Caco-2 (cell line): ENCODE data around the gene BMPR1B. TPM values are rescaled to one million over a fixed set of nuclear protein-coding genes. Genes with fewer than 3 reads are reported as not detected.

Experiments used
- BruUV-seq: library from RNA; stranded (reverse); fragments of 400-500 nt; replicated peaks from 2 replicates; lab custom pipeline; 2021; lab: Mats Ljungman, UMichigan
- CTCF ChIA-PET: fragments of 300-600 bp; sonication (Branson Sonifier 250); formaldehyde crosslinking; loops from one replicate; lab custom pipeline; 2022; ENCODE audit warnings: antibody characterized with exemption; lab: Charles Lee
- POLR2A ChIA-PET: fragments of 300-600 bp; sonication (Branson Sonifier 250); formaldehyde crosslinking; loops from one replicate; lab custom pipeline; 2022; ENCODE audit warnings: antibody characterized with exemption; lab: Charles Lee
- DNase-seq, 2 experiments: peaks; one replicate each; pipeline versions ENCODE4 v3.0.0 to v3.0.0-alpha.2; 2020 to 2022
- H3K27me3 ChIP-seq: replicated peaks from 2 replicates; pipeline ENCODE4 v1.6.0; 2011; ENCODE audit warnings: low read length; ENCODE audit not compliant: control insufficient read depth, insufficient read depth
- H3K36me3 ChIP-seq: 2 replicates; pipeline ENCODE4 v1.5.1; 2011; ENCODE audit warnings: low read length; ENCODE audit not compliant: control insufficient read depth, insufficient read depth
- H3K4me1 ChIP-seq: fragments of 250-450 bp; sonication (Bioruptor Pico); 2 replicates; pipeline ENCODE4 v1.5.1; 2020; ENCODE audit warnings: mild to moderate bottlenecking
- H3K4me3 ChIP-seq: 2 replicates; pipeline ENCODE4 v1.5.1; 2011; ENCODE audit warnings: low read depth, mild to moderate bottlenecking, control low read depth, low read length
- H3K9me3 ChIP-seq: fragments of 250-450 bp; sonication (Bioruptor Pico); 2 replicates; pipeline ENCODE4 v1.5.1; 2020; ENCODE audit warnings: mild to moderate bottlenecking, moderate library complexity
- H3K27ac Mint-ChIP-seq: one replicate; pipeline ENCODE4 v1.8.0; 2022; ENCODE audit warnings: mixed read lengths; ENCODE audit not compliant: unreplicated experiment
- H3K27me3 Mint-ChIP-seq: one replicate; pipeline ENCODE4 v1.8.0; 2022; ENCODE audit warnings: mixed read lengths; ENCODE audit not compliant: insufficient read depth, unreplicated experiment
- H3K36me3 Mint-ChIP-seq: one replicate; pipeline ENCODE4 v1.8.0; 2022; ENCODE audit warnings: mild to moderate bottlenecking, mixed read lengths; ENCODE audit not compliant: insufficient read depth, unreplicated experiment
- H3K4me1 Mint-ChIP-seq: one replicate; pipeline ENCODE4 v1.8.0; 2022; ENCODE audit warnings: low read depth, mixed read lengths; ENCODE audit not compliant: unreplicated experiment
- H3K4me3 Mint-ChIP-seq: one replicate; pipeline ENCODE4 v1.8.0; 2022; ENCODE audit warnings: mild to moderate bottlenecking, moderate library complexity, mixed read lengths; ENCODE audit not compliant: unreplicated experiment
- H3K9me3 Mint-ChIP-seq: one replicate; pipeline ENCODE4 v1.8.0; 2022; ENCODE audit warnings: mixed read lengths; ENCODE audit not compliant: unreplicated experiment
- intact Hi-C: fragments of 100-400 bp; cut with micrococcal nuclease; formaldehyde crosslinking; loops from one replicate; pipeline ENCODE4 v1.10.0; 2022; ENCODE audit not compliant: unreplicated experiment
- total RNA-seq: library from RNA; stranded (reverse); gene quantifications from 2 replicates; pipeline ENCODE4 v1.2.3, GENCODE V29; 2022
- TF ChIP-seq, protein P1 (sequence below), 2 experiments: fragments of 200-600 bp in 1 of 2; IDR thresholded peaks; 1 replicate in 1 of 2; 2 replicates in 1 of 2; pipeline versions ENCODE4 v1.5.1 to v1.8.0; 2011 to 2022; ENCODE audit warnings: antibody characterized with exemption in 1 of 2, control low read depth in 1 of 2, inconsistent platforms in 1 of 2, low read depth in 1 of 2, low read length in 1 of 2, mild to moderate bottlenecking in 1 of 2, moderate library complexity in 1 of 2; ENCODE audit not compliant: insufficient read depth in 1 of 2, severe bottlenecking in 1 of 2, unreplicated experiment in 1 of 2

The BMPR1B gene
- total RNA-seq, 1 experiment from 2014 or later = 8.7 TPM

DNA sequence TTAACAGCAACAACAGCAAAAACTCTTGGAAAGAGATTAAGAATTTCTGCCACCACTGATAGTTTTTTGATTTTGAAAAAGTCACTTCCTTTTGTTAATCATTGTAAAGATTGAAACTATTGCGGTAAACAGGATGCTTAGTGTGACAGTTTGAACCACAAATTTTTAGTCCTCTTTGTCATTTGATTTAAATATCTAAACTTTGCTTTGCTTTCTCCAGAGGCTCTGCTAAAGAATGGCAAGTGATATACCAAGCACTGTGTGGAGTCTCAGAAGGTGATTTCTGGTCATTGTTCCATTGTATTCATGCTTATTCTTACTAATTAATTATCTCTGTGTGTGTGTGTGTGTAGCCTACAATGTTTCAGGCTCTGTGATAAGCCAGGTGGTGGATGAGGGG lies 155.6 kb downstream of the BMPR1B start:
- Histone ChIP-seq H3K36me3 (no peaks in the 10 kb centered on the region), H3K9me3 (0 out of 2 replicates have a peak, but pooled peaks cover 4% of the 10 kb centered on the region), H3K4me3 (no peak overlapping the region), H3K27me3 (no peaks in the 10 kb centered on the region), H3K4me1 (no peaks in the 10 kb centered on the region)
- no peaks in the 10 kb centered on the region for H3K27me3 Mint-ChIP-seq
- no peaks in the 10 kb centered on the region for H3K36me3 Mint-ChIP-seq
- TF ChIP-seq, protein P1, sequence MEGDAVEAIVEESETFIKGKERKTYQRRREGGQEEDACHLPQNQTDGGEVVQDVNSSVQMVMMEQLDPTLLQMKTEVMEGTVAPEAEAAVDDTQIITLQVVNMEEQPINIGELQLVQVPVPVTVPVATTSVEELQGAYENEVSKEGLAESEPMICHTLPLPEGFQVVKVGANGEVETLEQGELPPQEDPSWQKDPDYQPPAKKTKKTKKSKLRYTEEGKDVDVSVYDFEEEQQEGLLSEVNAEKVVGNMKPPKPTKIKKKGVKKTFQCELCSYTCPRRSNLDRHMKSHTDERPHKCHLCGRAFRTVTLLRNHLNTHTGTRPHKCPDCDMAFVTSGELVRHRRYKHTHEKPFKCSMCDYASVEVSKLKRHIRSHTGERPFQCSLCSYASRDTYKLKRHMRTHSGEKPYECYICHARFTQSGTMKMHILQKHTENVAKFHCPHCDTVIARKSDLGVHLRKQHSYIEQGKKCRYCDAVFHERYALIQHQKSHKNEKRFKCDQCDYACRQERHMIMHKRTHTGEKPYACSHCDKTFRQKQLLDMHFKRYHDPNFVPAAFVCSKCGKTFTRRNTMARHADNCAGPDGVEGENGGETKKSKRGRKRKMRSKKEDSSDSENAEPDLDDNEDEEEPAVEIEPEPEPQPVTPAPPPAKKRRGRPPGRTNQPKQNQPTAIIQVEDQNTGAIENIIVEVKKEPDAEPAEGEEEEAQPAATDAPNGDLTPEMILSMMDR (IDR thresholded peaks at IDR 0.05; ENCODE audit: insufficient read depth in 1 of 2, low read depth in 1 of 2, low read length in 1 of 2, severe bottlenecking in 1 of 2, unreplicated experiment in 1 of 2) = no peak
- POLR2A ChIA-PET = no interaction called here
- H3K27ac Mint-ChIP-seq = no peak overlapping the region
- no peak for DNase-seq
- no peaks in the 10 kb centered on the region for H3K4me1 Mint-ChIP-seq
- peaks cover 13% of the 10 kb centered on the region for H3K9me3 Mint-ChIP-seq
- H3K4me3 Mint-ChIP-seq = no peak overlapping the region
- no TSS peak for BruUV-seq
- CTCF ChIA-PET = interaction anchor here (0.6 kb wide), 1 partner anchor 55 kb away, joined by 3 read pairs; no protein-coding TSS in a partner anchor
- intact Hi-C loops = no loop called here

DNA sequence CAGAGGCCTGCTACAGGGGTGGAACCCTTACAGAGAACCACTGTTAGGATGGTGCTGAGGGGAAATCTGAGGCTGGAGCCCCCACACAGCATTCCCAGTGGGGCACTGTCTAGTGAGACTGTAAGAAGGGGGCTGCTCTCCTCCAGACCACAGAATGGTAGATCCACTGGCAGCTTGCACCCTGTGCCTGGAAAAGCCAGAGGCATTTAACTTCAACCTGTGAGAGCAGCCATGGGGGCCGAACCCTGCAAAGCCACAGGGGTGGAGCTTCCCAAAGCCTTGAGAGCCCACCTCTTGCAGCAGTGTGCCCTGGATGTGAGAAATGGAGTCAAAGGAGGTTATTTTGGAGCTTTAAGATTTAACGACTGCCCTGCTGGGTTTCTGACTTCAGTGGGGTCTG lies 159.4 kb downstream of the BMPR1B start:
- H3K4me3 Mint-ChIP-seq = no peak overlapping the region
- no peaks in the 10 kb centered on the region for H3K27me3 ChIP-seq
- no peaks in the 10 kb centered on the region for H3K4me1 Mint-ChIP-seq
- no peaks in the 10 kb centered on the region for H3K27me3 Mint-ChIP-seq
- no peak overlapping the region for H3K27ac Mint-ChIP-seq
- DNase-seq = no peak
- CTCF ChIA-PET = no interaction called here
- POLR2A ChIA-PET = no interaction called here
- TF ChIP-seq, protein P1 (IDR thresholded peaks at IDR 0.05; ENCODE audit: insufficient read depth in 1 of 2, low read depth in 1 of 2, low read length in 1 of 2, severe bottlenecking in 1 of 2, unreplicated experiment in 1 of 2) = no peak
- H3K4me3 ChIP-seq = no peak overlapping the region
- no peaks in the 10 kb centered on the region for H3K36me3 ChIP-seq
- 0 out of 2 replicates have a peak, but pooled peaks cover 4% of the 10 kb centered on the region for H3K9me3 ChIP-seq
- BruUV-seq = no TSS peak
- no peaks in the 10 kb centered on the region for H3K4me1 ChIP-seq
- intact Hi-C loops = no loop called here
- H3K36me3 Mint-ChIP-seq = no peaks in the 10 kb centered on the region
- peaks cover 13% of the 10 kb centered on the region for H3K9me3 Mint-ChIP-seq

DNA sequence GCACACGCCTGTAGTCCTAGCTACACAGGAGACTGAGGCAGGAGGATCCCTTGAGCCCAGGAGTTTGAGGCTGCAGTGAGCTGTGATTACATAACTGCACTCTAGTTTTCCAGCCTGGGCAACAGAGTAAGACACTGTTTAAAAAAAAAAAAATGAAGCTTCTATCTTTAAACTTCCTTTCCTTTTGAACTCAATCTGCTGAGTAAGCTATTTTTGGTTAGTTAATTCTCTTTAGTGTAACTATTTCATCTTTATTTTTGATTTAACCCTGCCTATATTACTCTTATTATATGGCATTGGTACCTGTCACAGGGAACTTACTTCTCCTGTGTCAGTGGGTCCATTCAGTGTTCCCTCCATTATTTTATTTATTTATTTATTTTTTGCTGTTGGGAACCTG lies 160.8 kb downstream of the BMPR1B start:
- Mint-ChIP-seq H3K27me3 (no peaks in the 10 kb centered on the region), H3K27ac (no peak overlapping the region), H3K9me3 (peaks cover 13% of the 10 kb centered on the region), H3K4me1 (no peaks in the 10 kb centered on the region), H3K4me3 (no peak overlapping the region), H3K36me3 (no peaks in the 10 kb centered on the region)
- H3K9me3 ChIP-seq = 0 out of 2 replicates have a peak, but pooled peaks cover 4% of the 10 kb centered on the region
- DNase-seq = no peak
- H3K4me3 ChIP-seq = no peak overlapping the region
- no peaks in the 10 kb centered on the region for H3K27me3 ChIP-seq
- intact Hi-C loops = no loop called here
- no peaks in the 10 kb centered on the region for H3K4me1 ChIP-seq
- ChIA-PET POLR2A (no interaction called here), CTCF (no interaction called here)
- TF ChIP-seq, protein P1 (IDR thresholded peaks at IDR 0.05; ENCODE audit: insufficient read depth in 1 of 2, low read depth in 1 of 2, low read length in 1 of 2, severe bottlenecking in 1 of 2, unreplicated experiment in 1 of 2) = no peak
- H3K36me3 ChIP-seq = no peaks in the 10 kb centered on the region
- BruUV-seq = no TSS peak
